H7 (cell line): ENCODE results near the gene RAF1. TPM values are rescaled to one million over a fixed set of nuclear protein-coding genes. Genes with fewer than 3 reads are reported as not detected.

Experiments
- DNase-seq: peaks from one replicate; pipeline ENCODE4 v3.0.0; 2012
- H3K27me3 ChIP-seq: 2 replicates; pipeline ENCODE4 v1.6.0; 2011; ENCODE audit warnings: mild to moderate bottlenecking, low read length; ENCODE audit not compliant: control insufficient read depth, insufficient read depth
- H3K36me3 ChIP-seq: replicated peaks from 2 replicates; pipeline ENCODE4 v1.5.1; 2011; ENCODE audit warnings: low read length; ENCODE audit not compliant: control insufficient read depth, insufficient read depth
- H3K4me3 ChIP-seq: 2 replicates; pipeline ENCODE4 v1.5.1; 2011; ENCODE audit warnings: low read depth, mild to moderate bottlenecking, control low read depth, low read length, moderate library complexity; ENCODE audit not compliant: insufficient read depth
- total RNA-seq: library from RNA; depleted of rRNA; stranded (reverse); fragments of >200 nt; shearing (Covaris generic); gene quantifications from 2 replicates; pipeline ENCODE4 v1.2.3, GENCODE V29; 2014

The RAF1 gene
- total RNA-seq, 1 experiment from 2014 or later, result 158 TPM

DNA sequence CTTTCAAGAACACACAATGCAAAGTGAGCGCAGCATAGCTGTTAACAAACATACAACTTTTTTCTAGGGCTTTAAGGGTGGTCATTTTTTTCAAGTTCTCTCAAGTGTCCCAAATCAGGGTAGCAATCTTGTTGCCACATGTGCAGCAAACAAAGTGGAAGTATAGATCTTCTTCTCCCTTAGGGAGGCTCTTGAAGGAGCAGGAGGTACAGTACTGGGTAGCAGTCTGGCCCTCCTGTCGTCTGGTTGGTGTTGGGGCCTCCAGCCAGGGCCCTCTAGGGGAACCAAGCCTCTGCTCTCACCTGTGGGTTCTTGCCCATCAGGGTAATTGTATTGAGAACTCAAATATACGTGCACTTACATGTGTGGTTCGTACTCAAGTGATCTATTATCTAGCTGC is 81.2 kb downstream of the RAF1 start:
- no peak for DNase-seq
- Histone ChIP-seq H3K4me3 (no peak overlapping the region), H3K36me3 (peaks cover 44% of the 10 kb centered on the region), H3K27me3 (no peaks in the 10 kb centered on the region)

DNA sequence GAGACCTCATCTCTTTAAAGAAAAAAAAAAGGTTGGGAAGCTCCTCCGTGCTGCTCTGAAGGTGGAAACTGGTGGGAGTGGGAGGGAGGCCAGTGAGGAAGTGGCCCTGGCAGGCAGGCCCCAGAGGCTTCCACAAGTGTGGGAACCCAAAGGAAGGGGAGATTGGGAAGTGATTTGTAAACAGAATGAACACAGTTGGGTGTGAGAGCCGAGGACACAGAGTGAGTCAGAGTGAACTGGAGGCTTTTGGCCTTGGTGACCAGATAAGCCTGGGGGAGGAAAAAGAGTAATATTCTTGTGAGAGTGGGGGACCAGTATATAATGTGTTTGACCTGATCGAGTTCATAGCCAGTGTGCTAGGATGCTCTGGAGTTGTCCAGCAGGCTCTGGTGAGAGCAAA is 84.0 kb downstream of the RAF1 start:
- Histone ChIP-seq H3K4me3 (no peak overlapping the region), H3K36me3 (peaks cover 39% of the 10 kb centered on the region)
- DNase-seq, result no peak

DNA sequence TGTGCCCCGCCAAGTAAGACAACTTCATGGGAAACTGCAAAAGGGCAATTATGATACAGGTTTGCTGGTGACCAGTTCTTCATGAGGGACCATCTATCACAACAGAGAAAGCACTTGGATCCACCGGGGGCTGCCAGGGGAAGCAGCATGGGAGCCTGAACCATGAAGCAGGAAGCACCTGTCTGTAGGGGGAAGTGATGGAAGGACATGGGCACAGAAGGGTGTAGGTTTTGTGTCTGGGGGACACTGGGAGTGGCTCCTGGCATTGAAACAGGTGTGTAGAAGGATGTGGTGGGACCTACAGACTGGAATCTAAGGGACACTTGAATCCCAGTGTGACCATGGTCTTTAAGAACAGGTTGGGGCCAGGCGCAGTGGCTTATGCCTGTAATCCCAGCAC is 84.5 kb downstream of the RAF1 start:
- no peaks in the 10 kb centered on the region for H3K27me3 ChIP-seq
- H3K4me3 ChIP-seq, result no peak overlapping the region
- DNase-seq, result no peak
- H3K36me3 ChIP-seq, result peaks cover 39% of the 10 kb centered on the region

More for the DNA sequence above, 84.0 kb downstream of the RAF1 start:
- no peaks in the 10 kb centered on the region for H3K27me3 ChIP-seq

DNA sequence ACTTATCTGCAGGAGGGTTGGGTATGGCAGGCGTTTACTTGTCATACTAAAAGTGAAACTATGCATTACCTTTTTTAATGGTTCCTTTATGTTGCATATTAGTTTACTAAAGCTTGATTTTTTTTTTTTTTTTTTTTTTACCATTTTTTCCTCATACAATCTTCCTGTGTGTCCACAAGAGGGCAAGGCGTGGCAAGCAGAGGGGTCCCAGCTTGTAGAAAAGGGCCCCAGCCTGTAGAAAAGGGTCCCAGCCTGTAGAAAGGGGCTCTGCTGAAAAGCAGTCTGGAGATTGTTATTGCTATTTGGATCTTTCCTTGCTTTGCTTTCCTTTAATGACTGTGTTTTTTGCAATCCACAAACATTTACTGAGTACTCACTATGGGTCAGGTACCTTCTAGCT is 85.2 kb downstream of the RAF1 start:
- Histone ChIP-seq H3K36me3 (peaks cover 39% of the 10 kb centered on the region), H3K4me3 (no peak overlapping the region), H3K27me3 (no peaks in the 10 kb centered on the region)
- no peak for DNase-seq

DNA sequence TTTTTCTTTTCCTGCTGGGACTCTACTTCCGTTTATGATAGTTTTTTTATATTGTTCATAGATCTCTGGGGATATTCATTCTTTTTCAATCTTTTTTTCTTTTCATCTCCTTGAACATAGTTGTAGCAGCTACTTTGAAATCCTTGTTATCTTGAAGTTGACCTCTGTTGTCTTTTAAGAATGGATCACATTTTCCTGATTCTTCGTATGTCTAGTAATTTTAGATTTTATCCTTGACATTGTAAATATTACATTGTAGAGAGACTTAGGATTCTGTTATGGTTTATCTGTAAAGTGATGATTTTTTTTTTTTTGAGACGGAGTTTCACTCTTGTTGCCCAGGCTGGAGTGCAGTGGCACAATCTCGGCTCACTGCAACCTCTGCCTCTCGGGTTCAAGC is 86.5 kb downstream of the RAF1 start:
- no peak overlapping the region for H3K4me3 ChIP-seq
- H3K27me3 ChIP-seq, result no peaks in the 10 kb centered on the region
- H3K36me3 ChIP-seq, result peaks cover 36% of the 10 kb centered on the region
- DNase-seq, result no peak

DNA sequence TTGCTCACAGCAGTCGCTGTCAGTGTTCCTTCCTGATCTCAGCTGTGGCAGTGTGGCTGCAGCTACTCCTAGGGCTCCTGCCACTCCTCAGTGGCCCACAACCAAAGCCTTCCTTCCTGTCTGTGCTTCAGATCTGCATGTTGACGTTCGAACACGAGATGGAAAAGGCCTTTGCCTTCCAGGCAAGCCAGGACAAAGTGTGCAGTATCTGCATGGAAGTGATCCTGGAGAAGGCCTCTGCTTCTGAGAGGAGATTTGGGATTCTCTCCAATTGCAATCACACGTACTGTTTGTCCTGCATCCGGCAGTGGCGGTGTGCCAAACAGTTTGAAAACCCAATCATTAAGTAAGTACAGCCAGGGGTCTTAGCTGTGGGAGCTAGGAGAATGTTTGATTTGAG is 89.3 kb downstream of the RAF1 start:
- no peak overlapping the region for H3K4me3 ChIP-seq
- peaks cover 37% of the 10 kb centered on the region for H3K36me3 ChIP-seq
- no peaks in the 10 kb centered on the region for H3K27me3 ChIP-seq
- no peak for DNase-seq

DNA sequence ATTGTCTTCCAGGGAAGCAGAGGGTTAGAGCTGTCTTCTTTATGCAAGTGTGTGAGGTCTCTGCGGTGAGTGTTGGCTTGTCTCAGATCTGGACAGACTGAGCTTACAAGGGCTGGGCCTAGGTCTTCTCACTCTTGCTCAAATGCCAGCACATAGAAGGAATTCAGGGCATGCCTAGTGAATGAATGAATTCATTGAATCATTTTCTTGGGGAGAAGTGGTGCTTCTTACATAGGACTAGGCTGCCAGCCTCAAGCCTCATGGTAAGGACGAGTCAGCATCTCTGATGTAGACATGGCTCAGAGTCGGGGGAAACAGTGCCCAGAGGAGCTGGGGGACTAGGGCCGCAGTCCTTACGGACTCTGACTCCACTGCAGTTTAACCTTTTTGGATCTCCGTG is 89.8 kb downstream of the RAF1 start:
- Histone ChIP-seq H3K4me3 (no peak overlapping the region), H3K27me3 (no peaks in the 10 kb centered on the region), H3K36me3 (peaks cover 40% of the 10 kb centered on the region)
- no peak for DNase-seq

DNA sequence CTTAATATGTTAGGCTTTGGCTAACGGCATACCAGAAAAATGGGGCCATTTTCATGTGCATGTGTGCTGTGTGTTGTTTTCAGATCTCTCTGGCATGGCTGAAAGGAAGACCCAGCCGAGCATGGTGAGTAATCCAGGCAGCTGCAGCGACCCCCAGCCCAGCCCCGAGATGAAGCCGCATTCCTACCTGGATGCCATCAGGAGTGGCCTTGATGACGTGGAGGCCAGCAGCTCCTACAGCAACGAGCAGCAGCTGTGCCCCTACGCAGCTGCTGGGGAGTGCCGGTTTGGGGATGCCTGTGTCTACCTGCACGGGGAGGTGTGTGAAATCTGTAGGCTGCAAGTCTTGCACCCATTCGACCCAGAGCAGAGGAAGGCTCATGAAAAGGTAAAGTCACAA is 91.9 kb downstream of the RAF1 start:
- Histone ChIP-seq H3K4me3 (no peak overlapping the region), H3K27me3 (no peaks in the 10 kb centered on the region), H3K36me3 (peaks cover 40% of the 10 kb centered on the region)
- no peak for DNase-seq

DNA sequence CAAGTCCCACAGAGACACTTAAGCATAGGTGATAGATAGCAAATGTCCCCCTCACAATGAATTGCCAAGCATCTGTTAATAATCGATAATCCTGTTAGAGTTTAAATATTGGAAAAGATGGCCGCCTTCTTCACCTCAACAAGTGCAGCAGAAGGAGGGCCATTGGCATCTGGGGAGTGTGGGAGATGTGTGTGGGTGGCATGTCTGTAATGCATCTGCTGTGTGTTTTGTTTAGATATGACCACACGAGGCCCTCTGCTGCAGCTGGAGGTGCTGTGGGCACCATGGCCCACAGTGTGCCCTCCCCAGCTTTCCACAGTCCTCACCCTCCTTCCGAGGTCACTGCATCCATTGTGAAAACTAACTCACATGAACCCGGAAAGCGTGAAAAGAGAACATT is 94.1 kb downstream of the RAF1 start:
- H3K4me3 ChIP-seq, result no peak overlapping the region
- DNase-seq, result no peak
- H3K36me3 ChIP-seq, result peaks cover 32% of the 10 kb centered on the region
- H3K27me3 ChIP-seq, result no peaks in the 10 kb centered on the region

DNA sequence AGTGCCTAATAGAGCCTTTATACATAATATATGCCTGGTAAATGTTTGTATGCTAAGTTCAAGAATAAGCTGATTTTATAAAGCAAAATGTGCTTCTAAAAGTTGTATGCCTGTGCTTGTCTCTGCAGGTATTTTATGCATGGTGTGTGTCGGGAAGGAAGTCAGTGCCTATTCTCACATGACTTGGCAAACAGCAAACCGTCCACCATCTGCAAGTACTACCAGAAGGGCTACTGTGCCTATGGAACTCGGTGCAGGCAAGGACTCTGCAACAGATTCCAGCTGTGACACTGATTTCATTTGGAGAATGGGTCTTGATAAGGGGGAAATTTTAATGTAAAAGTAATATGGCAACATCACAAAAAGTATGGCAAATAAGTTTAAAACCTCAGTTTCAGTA is 95.2 kb downstream of the RAF1 start:
- H3K27me3 ChIP-seq, result no peaks in the 10 kb centered on the region
- DNase-seq, result no peak
- no peak overlapping the region for H3K4me3 ChIP-seq
- peaks cover 22% of the 10 kb centered on the region for H3K36me3 ChIP-seq

DNA sequence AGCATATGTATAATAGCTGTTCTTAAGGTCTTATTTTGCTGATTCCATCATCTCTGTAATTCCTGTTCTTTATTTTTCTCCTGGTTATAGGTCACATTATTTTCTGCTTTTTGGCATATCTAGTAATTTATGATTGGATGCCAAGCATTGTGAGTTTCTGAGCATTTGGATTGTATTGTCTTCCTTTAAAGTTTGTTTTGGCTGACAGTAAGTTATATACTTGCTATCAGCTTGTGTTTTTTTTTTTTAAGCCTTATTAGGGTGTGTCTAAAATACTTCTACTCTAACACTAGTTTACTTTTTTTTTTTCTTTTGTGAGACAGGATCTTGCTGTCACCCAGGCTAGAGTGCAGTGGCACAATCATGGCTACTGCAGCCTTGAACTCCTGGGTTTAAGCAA is 96.9 kb downstream of the RAF1 start:
- H3K27me3 ChIP-seq, result no peaks in the 10 kb centered on the region
- peaks cover 13% of the 10 kb centered on the region for H3K36me3 ChIP-seq
- DNase-seq, result no peak
- no peak overlapping the region for H3K4me3 ChIP-seq

DNA sequence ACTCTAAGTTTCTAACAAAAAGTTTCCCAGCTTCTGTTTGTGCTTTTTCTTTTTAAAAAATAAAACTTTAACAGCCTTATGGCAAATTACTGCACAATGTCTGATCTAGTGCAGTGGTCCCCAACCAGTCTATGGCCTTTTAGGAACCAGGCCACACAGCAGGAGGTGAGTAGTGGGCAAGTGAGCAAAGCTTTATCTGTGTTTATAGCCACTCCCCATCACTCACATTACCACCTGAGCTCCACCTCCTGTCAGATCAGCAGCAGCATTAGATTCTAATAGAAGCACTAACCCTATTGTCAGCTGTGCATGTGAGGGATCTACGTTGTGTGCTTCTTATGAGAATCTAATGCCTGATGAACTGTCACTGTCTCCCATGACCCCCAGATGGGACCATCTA is 101.5 kb downstream of the RAF1 start:
- no peak for DNase-seq
- Histone ChIP-seq H3K4me3 (no peak overlapping the region), H3K27me3 (no peaks in the 10 kb centered on the region), H3K36me3 (no peaks in the 10 kb centered on the region)

DNA sequence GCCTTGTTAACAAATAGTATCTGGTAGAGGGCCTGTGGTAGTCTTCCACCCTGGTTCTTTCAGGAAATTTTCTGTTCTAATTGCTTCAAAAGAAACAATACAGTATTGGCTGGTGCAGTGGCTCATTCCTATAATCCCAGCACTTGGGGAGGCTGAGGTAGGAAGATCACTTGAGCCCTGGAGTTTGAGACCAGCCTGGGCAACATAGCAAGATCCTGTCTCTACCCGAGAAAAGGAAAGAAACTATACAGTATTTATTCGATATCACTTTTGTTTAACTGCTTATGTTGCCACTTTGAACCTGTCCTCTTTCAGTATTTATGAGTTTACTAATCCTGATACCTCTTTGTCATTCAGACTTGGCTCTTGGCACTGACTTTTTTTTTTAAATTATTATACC is 102.5 kb downstream of the RAF1 start:
- Histone ChIP-seq H3K36me3 (no peaks in the 10 kb centered on the region), H3K27me3 (no peaks in the 10 kb centered on the region), H3K4me3 (no peak overlapping the region)
- no peak for DNase-seq

DNA sequence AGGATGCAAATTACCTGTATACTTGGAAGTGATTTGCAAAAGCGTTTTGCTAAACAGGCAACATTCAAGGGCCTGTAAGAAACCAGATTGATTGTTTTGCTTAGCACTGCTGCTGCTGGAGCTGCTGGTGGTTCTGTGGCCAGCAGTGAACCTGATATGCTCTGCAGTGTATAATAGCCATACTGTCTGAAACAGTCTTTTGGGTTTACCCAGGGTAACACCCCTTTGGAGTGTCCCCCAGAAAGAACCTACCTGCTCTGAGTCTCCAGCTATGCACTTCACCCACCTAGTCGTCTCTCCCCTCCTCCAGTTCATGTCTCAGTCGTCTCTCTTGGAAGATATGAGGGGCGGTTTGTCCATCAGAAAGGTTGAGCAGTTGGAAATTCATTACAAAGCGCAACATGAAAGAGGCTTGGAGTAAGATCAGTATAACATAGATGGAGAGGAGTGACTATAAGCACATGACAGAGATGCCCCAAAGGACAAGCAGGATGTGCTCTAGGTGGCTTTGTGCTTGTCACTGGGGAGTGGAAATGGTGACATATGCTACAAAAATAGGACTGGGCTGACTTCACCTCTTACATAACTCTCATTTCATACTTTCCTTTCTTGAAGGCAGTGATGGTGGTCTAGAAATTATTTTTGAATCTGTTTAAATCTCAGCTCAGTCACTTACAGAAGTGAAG is 103.3 kb downstream of the RAF1 start:
- H3K4me3 ChIP-seq, result no peak overlapping the region
- H3K27me3 ChIP-seq, result no peaks in the 10 kb centered on the region
- H3K36me3 ChIP-seq, result no peaks in the 10 kb centered on the region
- no peak for DNase-seq

DNA sequence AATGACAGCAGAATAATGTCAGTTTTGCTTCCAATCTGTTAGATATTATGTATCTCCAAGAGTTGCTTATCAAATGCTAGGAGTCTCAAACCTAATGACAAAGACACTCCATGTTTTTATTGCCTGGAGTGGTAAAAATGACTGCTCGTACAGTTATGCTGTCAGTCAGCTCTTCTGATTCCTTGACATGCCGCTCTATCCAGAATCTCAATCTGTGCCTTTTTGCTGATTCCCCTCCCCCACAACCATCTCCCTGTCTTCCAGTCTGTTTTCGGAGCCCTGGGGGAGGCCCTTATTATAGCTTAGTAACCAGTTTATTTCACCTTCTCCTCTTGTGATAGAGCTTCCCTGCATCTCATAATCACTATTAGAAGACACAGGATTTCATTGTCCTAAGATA is 104.4 kb downstream of the RAF1 start:
- no peaks in the 10 kb centered on the region for H3K36me3 ChIP-seq
- no peak overlapping the region for H3K4me3 ChIP-seq
- H3K27me3 ChIP-seq, result peaks cover under 1% of the 10 kb centered on the region; the same call in 1 of the 2 replicates
- peak; percentile 17 for DNase-seq

DNA sequence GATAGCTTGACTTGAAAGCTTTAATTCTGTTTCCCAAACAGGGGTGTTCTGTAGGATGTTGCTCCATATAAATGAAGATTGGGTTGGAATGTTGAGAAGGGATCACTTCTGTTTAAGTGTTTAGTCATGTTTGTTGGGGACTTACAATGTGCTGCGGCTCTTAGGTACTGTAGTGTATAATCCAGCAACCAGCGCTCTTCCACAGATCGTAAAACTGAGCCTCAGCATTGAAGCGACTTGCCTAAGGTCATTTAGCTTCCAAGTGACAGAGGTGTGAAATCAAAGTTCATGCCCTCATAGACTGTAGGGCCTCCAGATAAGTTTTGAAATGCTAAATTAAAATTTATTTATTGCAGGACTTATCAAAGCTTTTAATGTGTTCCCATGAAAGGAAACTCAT is 105.2 kb downstream of the RAF1 start:
- Histone ChIP-seq H3K36me3 (no peaks in the 10 kb centered on the region), H3K4me3 (no peak overlapping the region), H3K27me3 (peaks cover 4% of the 10 kb centered on the region; the same call in 1 of the 2 replicates)
- DNase-seq, result no peak
